HepG2 (cell line): ENCODE measurements around the gene ACSL1. TPM values are rescaled to one million over a fixed set of nuclear protein-coding genes. Genes with fewer than 3 reads are reported as not detected.
A peak's percentile ranks its signal among the peaks of the same experiment; 100 is the strongest.

Source experiments
- ATAC-seq: fragments of 200-7000 bp; cut with Tn5 transposase; 3 replicates; pipeline ENCODE4 v1.9.1; 2020; ENCODE audit warnings: mild to moderate bottlenecking, moderate library complexity
- BruUV-seq: library from RNA; stranded (reverse); fragments of 400-500 nt; replicated peaks from 2 replicates; lab custom pipeline; 2021; lab: Mats Ljungman, UMichigan
- CTCF ChIA-PET: fragments of 300-600 bp; formaldehyde crosslinking; extraction: SDS; loops from one replicate; lab custom pipeline; 2021; ENCODE audit warnings: low total read pairs, inconsistent platforms, low intra/inter-chr PET ratio; lab: Yijun Ruan, JAX
- POLR2A ChIA-PET: fragments of 350-600 bp; sonication (Branson Sonifier 250); formaldehyde crosslinking; loops from one replicate; lab custom pipeline; 2020; ENCODE audit warnings: antibody characterized with exemption, inconsistent platforms; lab: Yijun Ruan, JAX
- DNase-seq: peaks from one replicate; pipeline ENCODE4 v3.0.0-alpha.2; 2015; ENCODE audit warnings: low spot score
- FAIRE-seq: peaks from 3 replicates; lab custom pipeline; 2011; peaks lifted over from hg19 to GRCh38; lab: Jason Lieb, UNC
- H2AFZ ChIP-seq: one replicate; pipeline ENCODE4 v1.6.1; 2011; ENCODE audit warnings: low read length, inconsistent platforms
- H3K27ac ChIP-seq: fragments of 300-600 bp; 3 replicates; pipeline ENCODE4 v1.8.0; 2011; ENCODE audit warnings: mixed run types, mild to moderate bottlenecking, mixed read lengths, low read length, inconsistent platforms; ENCODE audit not compliant: insufficient read depth; ENCODE audit errors: extremely low read length
- H3K27me3 ChIP-seq, 2 experiments: fragments of 200-600 bp in 1 of 2; 2 replicates in 1 of 2; 3 replicates in 1 of 2; pipeline versions ENCODE4 v1.6.0 to v1.8.0; 2011; ENCODE audit warnings: low read length in 2 of 2, mild to moderate bottlenecking in 2 of 2, moderate library complexity in 2 of 2, inconsistent platforms in 1 of 2; ENCODE audit not compliant: insufficient read depth in 2 of 2, control insufficient read depth in 1 of 2
- H3K36me3 ChIP-seq, 2 experiments: fragments of 200-600 bp in 1 of 2; replicated peaks in 1 of 2; 2 replicates in 1 of 2; 3 replicates in 1 of 2; pipeline versions ENCODE4 v1.5.1 to v1.8.0; 2011; ENCODE audit warnings: low read length in 2 of 2, inconsistent platforms in 1 of 2; ENCODE audit not compliant: insufficient read depth in 2 of 2, control insufficient read depth in 1 of 2
- H3K4me1 ChIP-seq: 2 replicates; pipeline ENCODE4 v1.5.1; 2012; ENCODE audit warnings: low read length, inconsistent platforms; ENCODE audit not compliant: insufficient read depth
- H3K4me2 ChIP-seq: 2 replicates; pipeline ENCODE4 v1.6.0; 2011; ENCODE audit warnings: low read depth, low read length, inconsistent platforms
- H3K4me3 ChIP-seq, 3 experiments: fragments of 200-600 bp in 1 of 3; sonication (generic), shearing (Covaris generic) in 1 of 3; replicated peaks in 1 of 3; 2 replicates each; pipeline ENCODE4 v1.5.1; 2011 to 2016; ENCODE audit warnings: low read length in 3 of 3, inconsistent platforms in 2 of 3, low read depth in 2 of 3, mild to moderate bottlenecking in 2 of 3, control low read depth in 1 of 3, mixed read lengths in 1 of 3; ENCODE audit not compliant: insufficient read depth in 1 of 3
- H3K79me2 ChIP-seq: one replicate; pipeline ENCODE4 v1.6.1; 2011; ENCODE audit warnings: low read length, inconsistent platforms; ENCODE audit not compliant: insufficient read depth
- H3K9ac ChIP-seq: 2 replicates; pipeline ENCODE4 v1.6.0; 2011; ENCODE audit warnings: mild to moderate bottlenecking, low read depth, low read length, inconsistent platforms; ENCODE audit not compliant: insufficient read depth
- H3K9me3 ChIP-seq: 2 replicates; pipeline ENCODE4 v1.5.1; 2012; ENCODE audit warnings: mild to moderate bottlenecking, low read length
- H4K20me1 ChIP-seq: 2 replicates; pipeline ENCODE4 v1.6.0; 2011; ENCODE audit warnings: inconsistent platforms, mild to moderate bottlenecking, low read length, moderate library complexity; ENCODE audit not compliant: insufficient read depth
- ATM ChIP-seq: fragments of 450-650 bp; IDR thresholded peaks from 2 replicates; pipeline ENCODE4 v1.7.1; 2017; ENCODE audit warnings: mild to moderate bottlenecking, borderline replicate concordance
- KDM3A ChIP-seq: IDR thresholded peaks from 2 replicates; pipeline ENCODE4 v1.6.1; 2018; ENCODE audit warnings: low read depth, missing compliant biosample characterization
- KLF11 ChIP-seq: IDR thresholded peaks from 2 replicates; pipeline ENCODE4 v1.6.1; 2016; ENCODE audit warnings: missing compliant biosample characterization
- SP5 ChIP-seq: IDR thresholded peaks from 2 replicates; pipeline ENCODE4 v1.6.1; 2016; ENCODE audit warnings: low read depth, borderline replicate concordance
- XBP1 ChIP-seq: sonication (generic); formaldehyde crosslinking; IDR thresholded peaks from 2 replicates; pipeline ENCODE4 v1.5.0; 2020; ENCODE audit warnings: missing genetic modification reagents
- ZFYVE20 ChIP-seq: sonication (generic); formaldehyde crosslinking; IDR thresholded peaks from 2 replicates; pipeline ENCODE4 v1.8.0; 2023; ENCODE audit warnings: low read depth, mild to moderate bottlenecking, moderate library complexity, missing genetic modification reagents, borderline replicate concordance
- ZNF205 ChIP-seq: IDR thresholded peaks from 2 replicates; pipeline ENCODE4 v1.6.1; 2018; ENCODE audit warnings: missing biosample characterization, missing genetic modification reagents
- ZNF281 ChIP-seq: sonication (generic); formaldehyde crosslinking; IDR thresholded peaks from 2 replicates; pipeline ENCODE4 v1.4.0; 2020; ENCODE audit warnings: missing genetic modification reagents, borderline replicate concordance
- ZNF556 ChIP-seq: sonication (generic); formaldehyde crosslinking; IDR thresholded peaks from 2 replicates; pipeline ENCODE4 v1.4.0; 2020; ENCODE audit warnings: mild to moderate bottlenecking, missing genetic modification reagents, borderline replicate concordance
- ZNF558 ChIP-seq: sonication (generic); formaldehyde crosslinking; IDR thresholded peaks from 2 replicates; pipeline ENCODE4 v1.9.0; 2022; ENCODE audit warnings: mild to moderate bottlenecking, missing genetic modification reagents, borderline replicate concordance
- WGBS: methylation state at CpG from one replicate; pipeline ENCODE4 v1.1.6; 2017; ENCODE audit warnings: low lambda C conversion rate; 5-methylcytosine and 5-hydroxymethylcytosine counted together
- in situ Hi-C: cut with HindIII; loops from 2 replicates; pipeline ENCODE4 v1.10.0; 2017; ENCODE audit warnings: low pct_unique_long_range_greater_than_20kb; ENCODE audit not compliant: extremely low pct_ligation_motif_present
- intact Hi-C: fragments of 100-400 bp; cut with micrococcal nuclease; formaldehyde crosslinking; loops from one replicate; pipeline ENCODE4 v1.10.0; 2022; ENCODE audit not compliant: unreplicated experiment
- polyA plus RNA-seq, 8 experiments: library from polyadenylated mRNA; depleted of rRNA in 3 of 8; stranded (reverse) in 7 of 8; unstranded in 1 of 8; fragments of >200 nt; fragmentation: Illumina TruSeq in 4 of 8; extraction: Trizol in 4 of 8; gene quantifications; 2 replicates each; pipeline versions ENCODE4 v1.2.1 to v1.2.3, GENCODE V29; 2011 to 2016; ENCODE audit warnings: low read depth in 4 of 8, missing spikeins in 1 of 8, mixed read lengths in 1 of 8; ENCODE audit not compliant: insufficient read depth in 1 of 8
- total RNA-seq, 5 experiments: library from RNA; depleted of rRNA; stranded (reverse); fragments of >200 nt; fragmentation: Illumina TruSeq; extraction: Trizol; gene quantifications; 2 replicates each; pipeline ENCODE4 v1.2.3, GENCODE V29; 2016; ENCODE audit warnings: low read depth in 1 of 5
- TF ChIP-seq, protein P1 (sequence below): IDR thresholded peaks from 2 replicates; pipeline ENCODE4 v1.6.1; 2016; ENCODE audit warnings: missing biosample characterization, missing genetic modification reagents, low read depth
- TF ChIP-seq, protein P2 (sequence below): sonication (generic); formaldehyde crosslinking; IDR thresholded peaks from 2 replicates; pipeline ENCODE4 v1.5.1; 2020; ENCODE audit warnings: missing genetic modification reagents, mild to moderate bottlenecking, borderline replicate concordance

Gene ACSL1
- total and polyA plus RNA-seq, 2 of the 13 experiments (the other 11 are each of a cell fraction or from before 2014, with no cell fraction given), result 10.0 to 29.8 TPM

DNA sequence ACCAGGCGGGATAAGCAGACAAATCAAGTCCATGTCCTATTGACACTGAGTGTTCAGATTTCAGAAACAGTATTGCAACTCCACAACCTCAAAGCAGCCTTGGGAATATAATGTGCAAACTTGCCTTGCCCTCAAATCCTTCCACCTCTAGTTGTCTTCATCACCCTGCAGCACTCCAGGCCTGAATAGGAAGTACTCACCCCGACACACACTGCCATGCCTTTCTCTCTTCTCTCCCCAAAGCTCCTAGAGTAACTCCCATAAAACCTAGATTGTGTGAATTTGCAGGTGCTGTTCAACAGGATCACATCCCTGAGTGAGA lies 19.6 kb downstream of the ACSL1 start:
- Histone ChIP-seq H3K4me2 (no peak overlapping the region), H3K27ac (no peak overlapping the region), H4K20me1 (no peaks in the 10 kb centered on the region), H3K9me3 (no peaks in the 10 kb centered on the region), H3K4me1 (peaks cover 57% of the 10 kb centered on the region), H3K36me3 (peaks cover 0 to 1% of the 10 kb centered on the region in 2 experiments; a peak in 2 of 5 replicates), H3K4me3 (no peak overlapping the region), H2AFZ (no peak overlapping the region), H3K79me2 (peaks cover 6% of the 10 kb centered on the region), H3K9ac (no peak overlapping the region), H3K27me3 (no peaks in the 10 kb centered on the region)
- ChIA-PET POLR2A (no interaction called here), CTCF (no interaction called here)
- TF ChIP-seq ZNF558, result no peak
- ATAC-seq (no peak), FAIRE-seq (no peak), DNase-seq (no peak)
- intact Hi-C loops, result loop anchor here (10.0 kb wide), 1 partner anchor 179 kb away; no protein-coding TSS in a partner anchor
- 94% methylated on average over 2 of the region's 2 CpGs for whole genome bisulfite sequencing
- in situ Hi-C loops, result no loop called here
- no TSS peak for BruUV-seq

DNA sequence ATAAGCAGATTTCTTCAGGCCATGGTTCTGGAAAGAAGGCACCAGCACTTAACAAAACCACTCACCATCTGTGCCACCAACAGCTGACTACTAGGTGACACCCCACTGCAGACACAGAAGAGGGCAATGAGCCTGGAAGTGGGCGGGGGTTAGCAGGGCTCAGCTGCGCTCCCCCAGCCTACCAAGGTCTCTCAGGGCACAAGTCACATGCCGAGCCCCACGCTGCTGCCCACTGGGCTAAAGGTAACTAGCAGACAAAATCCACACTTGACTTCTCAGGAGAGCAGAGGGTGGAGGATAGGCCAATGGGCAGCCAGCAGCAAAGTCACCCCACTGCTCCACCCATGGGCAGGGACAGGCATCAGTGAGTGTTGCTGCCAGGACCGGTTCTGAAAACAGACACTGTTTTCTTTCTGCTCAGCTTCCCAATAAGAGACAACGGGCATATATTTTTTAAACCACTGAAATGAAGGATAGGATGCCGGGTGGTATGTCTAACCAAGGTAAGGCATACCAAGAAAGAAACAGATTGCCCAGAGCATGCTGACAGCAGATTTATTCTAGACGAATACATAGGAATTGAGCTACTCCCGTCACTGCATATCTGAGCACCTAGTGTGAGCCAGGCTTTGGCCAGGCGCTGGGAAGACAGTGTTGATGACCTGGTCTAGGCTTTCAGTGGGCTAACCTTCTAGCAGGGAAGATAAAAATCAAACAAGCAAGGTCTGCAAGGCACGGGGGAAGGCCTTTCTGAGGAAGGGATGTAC lies 20.1 kb downstream of the ACSL1 start:
- H3K4me1 ChIP-seq, result peaks cover 51% of the 10 kb centered on the region
- intact Hi-C loops (loop anchor here (10.0 kb wide), 1 partner anchor 179 kb away; no protein-coding TSS in a partner anchor), in situ Hi-C loops (no loop called here)
- peak; percentile 57 for ATAC-seq
- H4K20me1 ChIP-seq, result no peaks in the 10 kb centered on the region
- 71% methylated on average over 10 of the region's 11 CpGs for WGBS
- H3K36me3 ChIP-seq, result peaks cover 0 to 1% of the 10 kb centered on the region in 2 experiments; a peak in 2 of 5 replicates
- FAIRE-seq, result no peak
- 0 out of 2 replicates have a peak overlapping the region, but pooled peaks have one; percentile 6 for H3K4me2 ChIP-seq
- DNase-seq, result no peak
- POLR2A ChIA-PET, result no interaction called here
- no peak overlapping the region for H3K4me3 ChIP-seq
- peaks cover 6% of the 10 kb centered on the region for H3K79me2 ChIP-seq
- CTCF ChIA-PET, result no interaction called here
- no peak overlapping the region for H3K27ac ChIP-seq
- no peak overlapping the region for H3K9ac ChIP-seq
- H2AFZ ChIP-seq, result no peak overlapping the region
- H3K27me3 ChIP-seq, result no peaks in the 10 kb centered on the region
- no TSS peak for BruUV-seq
- no peaks in the 10 kb centered on the region for H3K9me3 ChIP-seq
- TF ChIP-seq ATM (no peak), ZNF205 (CRISPR knock-in tag) (no peak), KLF11 (no peak), ZNF281 (CRISPR knock-in tag) (no peak), KDM3A (CRISPR knock-in tag) (no peak), ZFYVE20 (CRISPR knock-in tag) (no peak), XBP1 (CRISPR knock-in tag) (no peak), ZNF556 (CRISPR knock-in tag) (no peak), SP5 (CRISPR knock-in tag) (no peak)
- TF ChIP-seq, protein P1, sequence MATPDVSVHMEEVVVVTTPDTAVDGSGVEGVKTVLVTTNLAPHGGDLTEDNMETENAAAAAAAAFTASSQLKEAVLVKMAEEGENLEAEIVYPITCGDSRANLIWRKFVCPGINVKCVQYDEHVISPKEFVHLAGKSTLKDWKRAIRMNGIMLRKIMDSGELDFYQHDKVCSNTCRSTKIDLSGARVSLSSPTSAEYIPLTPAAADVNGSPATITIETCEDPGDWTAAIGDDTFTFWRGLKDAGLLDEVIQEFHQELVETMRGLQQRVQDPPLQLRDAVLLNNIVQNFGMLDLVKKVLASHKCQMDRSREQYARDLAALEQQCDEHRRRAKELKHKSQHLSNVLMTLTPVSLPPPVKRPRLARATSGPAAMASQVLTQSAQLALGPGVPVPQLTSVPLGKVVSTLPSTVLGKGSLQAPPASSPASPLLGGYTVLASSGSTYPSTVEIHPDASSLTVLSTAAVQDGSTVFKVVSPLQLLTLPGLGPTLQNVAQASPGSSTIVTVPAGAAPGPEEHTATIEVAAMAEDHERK (CRISPR knock-in tag), result no peak
- TF ChIP-seq, protein P2, sequence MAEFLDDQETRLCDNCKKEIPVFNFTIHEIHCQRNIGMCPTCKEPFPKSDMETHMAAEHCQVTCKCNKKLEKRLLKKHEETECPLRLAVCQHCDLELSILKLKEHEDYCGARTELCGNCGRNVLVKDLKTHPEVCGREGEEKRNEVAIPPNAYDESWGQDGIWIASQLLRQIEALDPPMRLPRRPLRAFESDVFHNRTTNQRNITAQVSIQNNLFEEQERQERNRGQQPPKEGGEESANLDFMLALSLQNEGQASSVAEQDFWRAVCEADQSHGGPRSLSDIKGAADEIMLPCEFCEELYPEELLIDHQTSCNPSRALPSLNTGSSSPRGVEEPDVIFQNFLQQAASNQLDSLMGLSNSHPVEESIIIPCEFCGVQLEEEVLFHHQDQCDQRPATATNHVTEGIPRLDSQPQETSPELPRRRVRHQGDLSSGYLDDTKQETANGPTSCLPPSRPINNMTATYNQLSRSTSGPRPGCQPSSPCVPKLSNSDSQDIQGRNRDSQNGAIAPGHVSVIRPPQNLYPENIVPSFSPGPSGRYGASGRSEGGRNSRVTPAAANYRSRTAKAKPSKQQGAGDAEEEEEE (CRISPR knock-in tag), result no peak
